ENCODE results near the gene F8A2.
"Not testable (repeated sequence)": the region's sequence is repeated elsewhere in the genome, so short reads cannot be mapped to it uniquely, and the experiment has no call there.

DNA sequence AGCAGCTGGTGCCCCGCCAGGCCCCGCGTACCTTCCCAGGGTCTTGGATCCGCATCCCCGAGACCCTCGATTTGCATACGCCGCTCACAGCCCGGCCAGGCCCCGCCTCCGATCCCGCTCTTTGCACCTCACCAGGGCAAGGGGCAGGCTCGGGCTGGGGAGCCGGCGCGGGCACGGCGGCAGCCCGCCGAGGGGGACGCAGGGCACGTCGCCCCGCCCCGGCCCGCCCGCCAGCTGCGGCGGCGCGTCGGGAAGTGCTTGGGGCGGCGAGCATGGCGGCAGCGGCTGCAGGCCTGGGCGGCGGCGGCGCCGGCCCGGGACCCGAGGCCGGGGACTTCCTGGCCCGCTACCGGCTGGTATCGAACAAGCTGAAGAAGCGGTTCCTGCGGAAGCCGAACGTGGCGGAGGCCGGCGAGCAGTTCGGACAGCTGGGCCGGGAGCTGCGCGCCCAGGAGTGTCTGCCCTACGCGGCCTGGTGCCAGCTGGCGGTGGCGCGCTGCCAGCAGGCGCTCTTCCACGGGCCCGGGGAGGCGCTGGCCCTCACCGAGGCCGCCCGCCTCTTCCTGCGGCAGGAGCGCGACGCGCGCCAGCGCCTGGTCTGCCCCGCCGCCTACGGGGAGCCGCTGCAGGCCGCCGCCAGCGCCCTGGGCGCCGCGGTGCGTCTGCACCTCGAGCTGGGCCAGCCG lies at the start of gene F8A2:
- TF ChIP-seq, protein P1, sequence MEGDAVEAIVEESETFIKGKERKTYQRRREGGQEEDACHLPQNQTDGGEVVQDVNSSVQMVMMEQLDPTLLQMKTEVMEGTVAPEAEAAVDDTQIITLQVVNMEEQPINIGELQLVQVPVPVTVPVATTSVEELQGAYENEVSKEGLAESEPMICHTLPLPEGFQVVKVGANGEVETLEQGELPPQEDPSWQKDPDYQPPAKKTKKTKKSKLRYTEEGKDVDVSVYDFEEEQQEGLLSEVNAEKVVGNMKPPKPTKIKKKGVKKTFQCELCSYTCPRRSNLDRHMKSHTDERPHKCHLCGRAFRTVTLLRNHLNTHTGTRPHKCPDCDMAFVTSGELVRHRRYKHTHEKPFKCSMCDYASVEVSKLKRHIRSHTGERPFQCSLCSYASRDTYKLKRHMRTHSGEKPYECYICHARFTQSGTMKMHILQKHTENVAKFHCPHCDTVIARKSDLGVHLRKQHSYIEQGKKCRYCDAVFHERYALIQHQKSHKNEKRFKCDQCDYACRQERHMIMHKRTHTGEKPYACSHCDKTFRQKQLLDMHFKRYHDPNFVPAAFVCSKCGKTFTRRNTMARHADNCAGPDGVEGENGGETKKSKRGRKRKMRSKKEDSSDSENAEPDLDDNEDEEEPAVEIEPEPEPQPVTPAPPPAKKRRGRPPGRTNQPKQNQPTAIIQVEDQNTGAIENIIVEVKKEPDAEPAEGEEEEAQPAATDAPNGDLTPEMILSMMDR (IDR thresholded peaks at IDR 0.05), result not testable (repeated sequence)
- TF ChIP-seq ZFX (IDR thresholded peaks at IDR 0.05; ENCODE audit: borderline replicate concordance), result not testable (repeated sequence)
